ENCODE measurements around the gene TUBA1B.

The TUBA1B gene

DNA sequence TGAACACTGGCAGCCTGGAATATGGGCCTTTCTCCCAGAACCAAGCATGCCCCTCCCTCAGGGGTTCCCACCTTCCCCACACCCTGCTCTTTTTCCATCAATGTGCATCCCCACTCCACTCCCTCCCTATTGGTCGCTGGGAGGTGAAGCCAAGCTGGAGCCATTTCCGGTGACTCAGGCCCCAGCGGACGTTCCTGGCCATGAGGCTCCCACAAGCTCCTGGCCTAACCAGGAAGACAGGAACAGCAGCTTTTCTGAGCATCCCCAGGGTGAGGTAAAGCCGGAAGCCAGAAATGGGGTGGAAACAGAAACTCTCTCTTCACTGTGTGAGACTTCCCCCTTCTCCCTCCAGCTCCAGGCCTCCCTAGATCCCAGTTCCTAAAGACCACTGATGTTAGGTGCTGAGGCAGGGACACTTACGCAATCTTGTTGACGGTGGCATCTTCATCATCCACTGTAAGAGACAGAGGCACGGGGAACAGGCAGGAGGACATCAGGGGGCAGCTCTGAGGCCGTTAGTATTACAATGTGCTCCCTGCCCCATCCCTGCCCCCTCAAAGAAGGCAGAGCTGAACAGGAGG, 25.6 kb downstream of the TUBA1B start:
- peaks cover 3 to 68% of the 10 kb centered on the region in 2 experiments; a peak in 2 of 3 replicates for H3K36me3 ChIP-seq (ENCODE audit: control insufficient read depth in 2 of 2, insufficient read depth in 1 of 2, low read length in 2 of 2)
- no peak overlapping the region for H3K4me3 ChIP-seq (ENCODE audit: low read depth, low read length)
- no peaks in the 10 kb centered on the region for H3K9me3 ChIP-seq (ENCODE audit: control insufficient read depth, insufficient read depth, low read depth, low read length)
- H3K4me1 ChIP-seq (ENCODE audit: control insufficient read depth, insufficient read depth, low read length) = peaks cover 10% of the 10 kb centered on the region
- no peak for TF ChIP-seq ZNF404 (tag by site-specific recombination; IDR thresholded peaks at IDR 0.05)
- TF ChIP-seq ZNF202 (tag by site-specific recombination; IDR thresholded peaks at IDR 0.05; ENCODE audit: borderline replicate concordance) = no peak
- no peak for TF ChIP-seq ZNF24 (tag by site-specific recombination; IDR thresholded peaks at IDR 0.05)
- no peak for TF ChIP-seq ZNF324 (tag by site-specific recombination; IDR thresholded peaks at IDR 0.05)
- TF ChIP-seq KLF7 (tag by site-specific recombination; IDR thresholded peaks at IDR 0.05; ENCODE audit: borderline replicate concordance) = no peak
- TF ChIP-seq, protein P1, sequence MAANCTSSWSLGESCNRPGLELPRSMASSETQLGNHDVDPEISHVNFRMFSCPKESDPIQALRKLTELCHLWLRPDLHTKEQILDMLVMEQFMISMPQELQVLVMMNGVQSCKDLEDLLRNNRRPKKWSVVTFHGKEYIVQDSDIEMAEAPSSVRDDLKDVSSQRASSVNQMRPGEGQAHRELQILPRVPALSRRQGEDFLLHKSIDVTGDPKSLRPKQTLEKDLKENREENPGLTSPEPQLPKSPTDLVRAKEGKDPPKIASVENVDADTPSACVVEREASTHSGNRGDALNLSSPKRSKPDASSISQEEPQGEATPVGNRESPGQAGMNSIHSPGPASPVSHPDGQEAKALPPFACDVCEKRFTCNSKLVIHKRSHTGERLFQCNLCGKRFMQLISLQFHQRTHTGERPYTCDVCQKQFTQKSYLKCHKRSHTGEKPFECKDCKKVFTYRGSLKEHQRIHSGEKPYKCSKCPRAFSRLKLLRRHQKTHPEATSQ (tag by site-specific recombination; IDR thresholded peaks at IDR 0.05) = no peak
- no peak for TF ChIP-seq ZNF747 (tag by site-specific recombination; IDR thresholded peaks at IDR 0.05)
- TF ChIP-seq ZNF2 (tag by site-specific recombination; IDR thresholded peaks at IDR 0.05) = no peak
- no peak for TF ChIP-seq KLF8 (tag by site-specific recombination; IDR thresholded peaks at IDR 0.05)
- TF ChIP-seq, protein P2, sequence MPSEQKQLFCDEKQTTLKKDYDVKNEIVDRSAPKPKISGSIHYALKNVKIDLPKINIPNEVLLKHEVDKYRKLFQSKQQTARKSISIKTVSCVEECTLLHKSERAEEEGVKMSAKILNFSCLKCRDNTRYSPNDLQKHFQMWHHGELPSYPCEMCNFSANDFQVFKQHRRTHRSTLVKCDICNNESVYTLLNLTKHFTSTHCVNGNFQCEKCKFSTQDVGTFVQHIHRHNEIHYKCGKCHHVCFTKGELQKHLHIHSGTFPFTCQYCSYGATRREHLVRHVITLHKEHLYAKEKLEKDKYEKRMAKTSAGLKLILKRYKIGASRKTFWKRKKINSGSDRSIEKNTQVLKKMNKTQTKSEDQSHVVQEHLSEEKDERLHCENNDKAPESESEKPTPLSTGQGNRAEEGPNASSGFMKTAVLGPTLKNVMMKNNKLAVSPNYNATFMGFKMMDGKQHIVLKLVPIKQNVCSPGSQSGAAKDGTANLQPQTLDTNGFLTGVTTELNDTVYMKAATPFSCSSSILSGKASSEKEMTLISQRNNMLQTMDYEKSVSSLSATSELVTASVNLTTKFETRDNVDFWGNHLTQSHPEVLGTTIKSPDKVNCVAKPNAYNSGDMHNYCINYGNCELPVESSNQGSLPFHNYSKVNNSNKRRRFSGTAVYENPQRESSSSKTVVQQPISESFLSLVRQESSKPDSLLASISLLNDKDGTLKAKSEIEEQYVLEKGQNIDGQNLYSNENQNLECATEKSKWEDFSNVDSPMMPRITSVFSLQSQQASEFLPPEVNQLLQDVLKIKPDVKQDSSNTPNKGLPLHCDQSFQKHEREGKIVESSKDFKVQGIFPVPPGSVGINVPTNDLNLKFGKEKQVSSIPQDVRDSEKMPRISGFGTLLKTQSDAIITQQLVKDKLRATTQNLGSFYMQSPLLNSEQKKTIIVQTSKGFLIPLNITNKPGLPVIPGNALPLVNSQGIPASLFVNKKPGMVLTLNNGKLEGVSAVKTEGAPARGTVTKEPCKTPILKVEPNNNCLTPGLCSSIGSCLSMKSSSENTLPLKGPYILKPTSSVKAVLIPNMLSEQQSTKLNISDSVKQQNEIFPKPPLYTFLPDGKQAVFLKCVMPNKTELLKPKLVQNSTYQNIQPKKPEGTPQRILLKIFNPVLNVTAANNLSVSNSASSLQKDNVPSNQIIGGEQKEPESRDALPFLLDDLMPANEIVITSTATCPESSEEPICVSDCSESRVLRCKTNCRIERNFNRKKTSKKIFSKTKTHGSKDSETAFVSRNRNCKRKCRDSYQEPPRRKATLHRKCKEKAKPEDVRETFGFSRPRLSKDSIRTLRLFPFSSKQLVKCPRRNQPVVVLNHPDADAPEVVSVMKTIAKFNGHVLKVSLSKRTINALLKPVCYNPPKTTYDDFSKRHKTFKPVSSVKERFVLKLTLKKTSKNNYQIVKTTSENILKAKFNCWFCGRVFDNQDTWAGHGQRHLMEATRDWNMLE (tag by site-specific recombination; conservative IDR thresholded peaks at IDR 0.05; ENCODE audit: low read depth) = no peak
- no peak for TF ChIP-seq ZNF37A (tag by site-specific recombination; IDR thresholded peaks at IDR 0.05)
- TF ChIP-seq, protein P3, sequence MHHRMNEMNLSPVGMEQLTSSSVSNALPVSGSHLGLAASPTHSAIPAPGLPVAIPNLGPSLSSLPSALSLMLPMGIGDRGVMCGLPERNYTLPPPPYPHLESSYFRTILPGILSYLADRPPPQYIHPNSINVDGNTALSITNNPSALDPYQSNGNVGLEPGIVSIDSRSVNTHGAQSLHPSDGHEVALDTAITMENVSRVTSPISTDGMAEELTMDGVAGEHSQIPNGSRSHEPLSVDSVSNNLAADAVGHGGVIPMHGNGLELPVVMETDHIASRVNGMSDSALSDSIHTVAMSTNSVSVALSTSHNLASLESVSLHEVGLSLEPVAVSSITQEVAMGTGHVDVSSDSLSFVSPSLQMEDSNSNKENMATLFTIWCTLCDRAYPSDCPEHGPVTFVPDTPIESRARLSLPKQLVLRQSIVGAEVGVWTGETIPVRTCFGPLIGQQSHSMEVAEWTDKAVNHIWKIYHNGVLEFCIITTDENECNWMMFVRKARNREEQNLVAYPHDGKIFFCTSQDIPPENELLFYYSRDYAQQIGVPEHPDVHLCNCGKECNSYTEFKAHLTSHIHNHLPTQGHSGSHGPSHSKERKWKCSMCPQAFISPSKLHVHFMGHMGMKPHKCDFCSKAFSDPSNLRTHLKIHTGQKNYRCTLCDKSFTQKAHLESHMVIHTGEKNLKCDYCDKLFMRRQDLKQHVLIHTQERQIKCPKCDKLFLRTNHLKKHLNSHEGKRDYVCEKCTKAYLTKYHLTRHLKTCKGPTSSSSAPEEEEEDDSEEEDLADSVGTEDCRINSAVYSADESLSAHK (tag by site-specific recombination; IDR thresholded peaks at IDR 0.05) = no peak
- no peak for TF ChIP-seq ZNF843 (tag by site-specific recombination; IDR thresholded peaks at IDR 0.05)
- no peak overlapping the region for H3K27ac ChIP-seq (ENCODE audit: extremely low read depth, low read depth, low read length)
- ChIA-PET CTCF (interaction anchor here (0.5 to 4.0 kb wide), 9 partner anchors 8 to 1080 kb away, joined by 4 to 27 read pairs (median 5); partner anchors contain the start of gene DHH), POLR2A (interaction anchor here (1.1 to 3.9 kb wide), 2 partner anchors 24 to 26 kb away, joined by 3 to 18 read pairs; partner anchors contain the start of gene TUBA1B)

DNA sequence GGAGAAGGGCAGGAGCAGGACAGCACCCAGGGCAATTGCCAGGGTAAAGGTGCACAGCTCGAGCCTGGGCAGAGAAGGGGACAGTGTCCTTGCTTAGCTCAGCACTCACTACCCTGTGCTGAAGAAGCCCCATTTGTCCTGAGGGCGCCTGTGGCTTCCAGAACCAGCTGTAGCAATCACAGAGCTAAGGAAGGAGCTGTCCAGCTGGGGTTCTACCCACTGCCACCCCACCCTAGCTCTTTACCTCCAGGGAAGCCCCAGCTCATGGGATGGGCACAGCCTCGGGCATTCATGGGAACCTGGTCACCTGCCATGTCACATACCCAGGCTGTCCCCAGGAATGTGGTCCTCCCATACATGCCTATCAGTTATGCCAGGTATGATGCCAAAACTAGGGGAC, 26.4 kb downstream of the TUBA1B start:
- Histone ChIP-seq H3K4me3 (ENCODE audit: low read depth, low read length) (no peak overlapping the region), H3K9me3 (ENCODE audit: control insufficient read depth, insufficient read depth, low read depth, low read length) (no peaks in the 10 kb centered on the region), H3K27ac (ENCODE audit: extremely low read depth, low read depth, low read length) (no peak overlapping the region), H3K36me3 (ENCODE audit: control insufficient read depth in 2 of 2, insufficient read depth in 1 of 2, low read length in 2 of 2) (peaks cover 5 to 76% of the 10 kb centered on the region in 2 experiments; a peak in 2 of 3 replicates), H3K4me1 (ENCODE audit: control insufficient read depth, insufficient read depth, low read length) (peaks cover 10% of the 10 kb centered on the region)
- ChIA-PET CTCF (interaction anchor here (0.7 to 4.0 kb wide), 8 partner anchors 11 to 227 kb away, joined by 3 to 27 read pairs (median 6); partner anchors contain the start of gene DHH), POLR2A (interaction anchor here (0.6 to 3.9 kb wide), 2 partner anchors 9 to 26 kb away, joined by 6 to 18 read pairs; partner anchors contain the start of gene TUBA1B)
- TF ChIP-seq ZNF544 (tag by site-specific recombination; IDR thresholded peaks at IDR 0.05) (no peak), EGR2 (tag by site-specific recombination; IDR thresholded peaks at IDR 0.05; ENCODE audit: low read depth) (no peak), ZNF585B (tag by site-specific recombination; IDR thresholded peaks at IDR 0.05) (no peak)
- TF ChIP-seq, protein P4, sequence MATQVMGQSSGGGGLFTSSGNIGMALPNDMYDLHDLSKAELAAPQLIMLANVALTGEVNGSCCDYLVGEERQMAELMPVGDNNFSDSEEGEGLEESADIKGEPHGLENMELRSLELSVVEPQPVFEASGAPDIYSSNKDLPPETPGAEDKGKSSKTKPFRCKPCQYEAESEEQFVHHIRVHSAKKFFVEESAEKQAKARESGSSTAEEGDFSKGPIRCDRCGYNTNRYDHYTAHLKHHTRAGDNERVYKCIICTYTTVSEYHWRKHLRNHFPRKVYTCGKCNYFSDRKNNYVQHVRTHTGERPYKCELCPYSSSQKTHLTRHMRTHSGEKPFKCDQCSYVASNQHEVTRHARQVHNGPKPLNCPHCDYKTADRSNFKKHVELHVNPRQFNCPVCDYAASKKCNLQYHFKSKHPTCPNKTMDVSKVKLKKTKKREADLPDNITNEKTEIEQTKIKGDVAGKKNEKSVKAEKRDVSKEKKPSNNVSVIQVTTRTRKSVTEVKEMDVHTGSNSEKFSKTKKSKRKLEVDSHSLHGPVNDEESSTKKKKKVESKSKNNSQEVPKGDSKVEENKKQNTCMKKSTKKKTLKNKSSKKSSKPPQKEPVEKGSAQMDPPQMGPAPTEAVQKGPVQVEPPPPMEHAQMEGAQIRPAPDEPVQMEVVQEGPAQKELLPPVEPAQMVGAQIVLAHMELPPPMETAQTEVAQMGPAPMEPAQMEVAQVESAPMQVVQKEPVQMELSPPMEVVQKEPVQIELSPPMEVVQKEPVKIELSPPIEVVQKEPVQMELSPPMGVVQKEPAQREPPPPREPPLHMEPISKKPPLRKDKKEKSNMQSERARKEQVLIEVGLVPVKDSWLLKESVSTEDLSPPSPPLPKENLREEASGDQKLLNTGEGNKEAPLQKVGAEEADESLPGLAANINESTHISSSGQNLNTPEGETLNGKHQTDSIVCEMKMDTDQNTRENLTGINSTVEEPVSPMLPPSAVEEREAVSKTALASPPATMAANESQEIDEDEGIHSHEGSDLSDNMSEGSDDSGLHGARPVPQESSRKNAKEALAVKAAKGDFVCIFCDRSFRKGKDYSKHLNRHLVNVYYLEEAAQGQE (tag by site-specific recombination; IDR thresholded peaks at IDR 0.05) = peak; percentile 86
- TF ChIP-seq, protein P5, sequence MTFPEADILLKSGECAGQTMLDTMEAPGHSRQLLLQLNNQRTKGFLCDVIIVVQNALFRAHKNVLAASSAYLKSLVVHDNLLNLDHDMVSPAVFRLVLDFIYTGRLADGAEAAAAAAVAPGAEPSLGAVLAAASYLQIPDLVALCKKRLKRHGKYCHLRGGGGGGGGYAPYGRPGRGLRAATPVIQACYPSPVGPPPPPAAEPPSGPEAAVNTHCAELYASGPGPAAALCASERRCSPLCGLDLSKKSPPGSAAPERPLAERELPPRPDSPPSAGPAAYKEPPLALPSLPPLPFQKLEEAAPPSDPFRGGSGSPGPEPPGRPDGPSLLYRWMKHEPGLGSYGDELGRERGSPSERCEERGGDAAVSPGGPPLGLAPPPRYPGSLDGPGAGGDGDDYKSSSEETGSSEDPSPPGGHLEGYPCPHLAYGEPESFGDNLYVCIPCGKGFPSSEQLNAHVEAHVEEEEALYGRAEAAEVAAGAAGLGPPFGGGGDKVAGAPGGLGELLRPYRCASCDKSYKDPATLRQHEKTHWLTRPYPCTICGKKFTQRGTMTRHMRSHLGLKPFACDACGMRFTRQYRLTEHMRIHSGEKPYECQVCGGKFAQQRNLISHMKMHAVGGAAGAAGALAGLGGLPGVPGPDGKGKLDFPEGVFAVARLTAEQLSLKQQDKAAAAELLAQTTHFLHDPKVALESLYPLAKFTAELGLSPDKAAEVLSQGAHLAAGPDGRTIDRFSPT (tag by site-specific recombination; IDR thresholded peaks at IDR 0.05) = no peak
